Activated CD4-positive, CD25-positive, alpha-beta regulatory T cell (primary cell): ENCODE measurements around the gene TMEM176B.

Experiments
- DNase-seq, 4 experiments: peaks; one replicate each; lab custom pipeline; 2025; lab: John Stamatoyannopoulos, UW

The TMEM176B gene

GRCh38 chr7:150799741-150800580 lies at the start of gene TMEM176B:
Gene TMEM176B (minus strand): TSS chr7:150800364. CDS start chr7:150796569, 3,795 bp downstream.
- DNase-seq = no peak

GRCh38 chr7:150849204-150849775 lies 49.1 kb upstream of the TMEM176B start:
- no peak for DNase-seq

- DNase-seq = no peak
Measured at GRCh38 chr7:150848561-150849115, 48.5 kb upstream of the TMEM176B start.

GRCh38 chr7:150848111-150848510 lies 47.9 kb upstream of the TMEM176B start:
- no peak for DNase-seq

- DNase-seq = no peak
Measured at GRCh38 chr7:150847536-150847935, 47.4 kb upstream of the TMEM176B start.

DNA sequence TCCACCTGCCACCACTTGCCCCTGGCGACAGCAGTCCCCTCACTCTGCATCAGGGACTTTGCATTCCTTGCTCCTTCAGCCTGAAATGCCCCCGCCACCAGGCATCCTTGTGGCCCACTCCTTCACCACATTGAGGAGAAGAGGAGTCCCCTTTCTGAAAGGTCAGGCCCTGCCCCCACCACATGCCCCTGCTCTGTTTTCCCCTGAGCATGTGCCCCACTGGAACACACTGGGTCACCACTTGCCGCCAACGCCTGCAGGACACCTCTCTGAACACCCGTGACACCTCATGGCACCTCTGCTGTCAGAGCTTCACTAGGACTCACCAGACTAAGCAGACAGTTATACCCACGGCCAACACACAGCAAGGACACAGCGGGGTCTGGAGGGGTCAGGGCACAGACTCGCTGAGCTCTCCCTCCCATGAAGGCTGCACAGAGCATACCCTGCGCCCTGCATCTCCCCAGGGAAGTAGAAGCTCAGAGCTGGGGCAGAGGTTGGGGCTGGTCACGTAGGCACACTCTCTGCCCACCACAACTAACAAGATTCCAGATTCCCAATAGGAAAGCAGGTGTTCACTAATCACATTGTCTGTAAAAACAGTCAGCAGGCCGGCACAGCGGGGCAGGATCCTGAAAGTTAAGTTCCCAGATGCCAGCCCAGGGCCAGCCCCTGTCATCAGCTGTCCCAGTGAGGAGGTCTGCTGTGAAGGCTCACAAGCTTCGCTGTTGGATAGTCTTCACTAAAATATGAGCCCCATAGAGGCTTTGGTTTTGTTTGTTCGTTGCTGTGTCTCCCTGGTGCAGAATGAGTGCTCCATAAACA lies 46.3 kb upstream of the TMEM176B start:
- no peak for DNase-seq

GRCh38 chr7:150845421-150845861 lies 45.3 kb upstream of the TMEM176B start:
- DNase-seq = no peak

- DNase-seq = no peak
Measured at GRCh38 chr7:150842716-150843115, 42.6 kb upstream of the TMEM176B start.

- no peak for DNase-seq
Measured at GRCh38 chr7:150842018-150842417, 41.9 kb upstream of the TMEM176B start.

DNA sequence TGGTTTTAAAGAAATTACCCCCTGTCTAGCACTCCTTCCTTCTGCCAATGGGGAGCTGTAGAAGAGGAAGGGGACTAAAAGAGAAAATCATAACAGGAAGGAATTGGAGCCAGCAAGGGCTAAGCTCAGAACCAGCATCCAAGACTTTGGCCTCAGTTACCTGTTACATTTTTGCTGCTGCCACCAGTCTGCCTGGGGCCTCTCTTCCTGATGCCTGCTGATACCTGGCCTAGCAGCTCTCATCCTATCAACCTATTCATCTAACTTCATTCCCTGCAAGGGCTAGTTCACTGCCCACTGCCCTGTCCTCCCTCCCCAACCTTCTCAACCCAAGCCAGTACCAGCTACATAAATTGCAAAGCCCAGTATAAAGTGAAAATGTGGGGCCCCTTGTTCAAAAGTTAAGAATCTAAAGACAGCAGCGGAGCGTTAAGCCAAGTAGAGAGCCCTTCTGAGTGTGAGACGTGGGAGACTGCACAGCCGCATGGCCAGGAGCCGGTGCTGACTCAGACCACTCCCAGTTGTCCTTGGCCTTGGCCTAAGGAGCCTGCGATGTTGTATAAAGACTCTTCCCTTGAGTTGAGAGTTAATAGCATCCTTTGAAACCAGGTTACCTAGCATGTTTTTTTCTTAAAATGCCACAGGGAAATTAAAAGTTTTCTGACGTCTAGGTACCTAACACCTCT lies 38.9 kb upstream of the TMEM176B start:
- DNase-seq = no peak

DNA sequence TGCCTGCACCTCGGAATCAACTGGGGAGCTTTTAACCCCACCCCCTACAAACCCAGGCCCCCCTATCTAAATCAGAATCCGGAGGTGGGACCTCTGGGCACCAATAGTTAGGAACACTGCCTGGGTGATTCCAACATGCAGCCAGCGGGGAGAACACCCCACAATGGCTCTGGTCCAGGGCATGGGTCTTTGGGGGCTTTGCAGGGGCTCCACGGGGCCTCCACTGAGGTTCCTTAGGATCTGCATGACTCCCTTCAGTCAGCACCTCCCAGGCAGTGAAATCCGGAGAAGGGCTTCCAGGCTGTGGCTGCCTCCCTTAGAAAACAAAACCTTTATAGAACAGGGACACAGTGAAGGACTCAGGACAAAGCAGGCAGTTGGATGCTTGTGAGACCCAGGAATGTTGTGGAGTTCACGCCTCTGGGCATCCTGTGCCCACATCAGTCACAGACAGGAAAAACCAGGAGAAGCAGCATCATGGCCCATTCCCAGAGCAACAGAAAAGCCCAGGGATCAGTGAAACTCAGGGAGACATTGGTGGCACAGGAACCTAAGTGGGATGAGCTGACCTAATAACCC lies 35.6 kb upstream of the TMEM176B start:
- no peak for DNase-seq

DNA sequence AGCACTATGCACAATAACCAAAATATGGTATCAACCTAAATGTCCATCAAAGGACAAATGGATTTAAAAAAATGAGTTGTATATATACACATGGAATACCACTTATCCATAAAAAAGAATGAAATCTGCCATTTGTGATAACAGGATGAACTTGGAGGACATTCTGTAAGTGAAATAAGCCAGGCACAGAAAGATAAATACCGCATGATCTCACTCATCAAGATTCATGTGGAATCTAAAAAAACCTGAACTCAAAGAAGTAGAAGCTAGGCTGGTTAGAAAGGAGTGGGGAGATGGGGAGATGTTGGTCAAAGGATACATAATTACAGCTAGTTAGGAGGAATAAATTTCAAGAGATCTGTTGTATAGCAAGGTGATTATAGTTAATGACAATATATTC lies 34.9 kb upstream of the TMEM176B start:
- no peak for DNase-seq

- no peak for DNase-seq
Measured at GRCh38 chr7:150831851-150832250, 31.7 kb upstream of the TMEM176B start.

GRCh38 chr7:150830937-150831336 lies 30.8 kb upstream of the TMEM176B start:
- no peak for DNase-seq

GRCh38 chr7:150829426-150829825 lies 29.3 kb upstream of the TMEM176B start:
- DNase-seq = no peak

GRCh38 chr7:150828384-150828783 lies 28.2 kb upstream of the TMEM176B start:
- DNase-seq = no peak

DNA sequence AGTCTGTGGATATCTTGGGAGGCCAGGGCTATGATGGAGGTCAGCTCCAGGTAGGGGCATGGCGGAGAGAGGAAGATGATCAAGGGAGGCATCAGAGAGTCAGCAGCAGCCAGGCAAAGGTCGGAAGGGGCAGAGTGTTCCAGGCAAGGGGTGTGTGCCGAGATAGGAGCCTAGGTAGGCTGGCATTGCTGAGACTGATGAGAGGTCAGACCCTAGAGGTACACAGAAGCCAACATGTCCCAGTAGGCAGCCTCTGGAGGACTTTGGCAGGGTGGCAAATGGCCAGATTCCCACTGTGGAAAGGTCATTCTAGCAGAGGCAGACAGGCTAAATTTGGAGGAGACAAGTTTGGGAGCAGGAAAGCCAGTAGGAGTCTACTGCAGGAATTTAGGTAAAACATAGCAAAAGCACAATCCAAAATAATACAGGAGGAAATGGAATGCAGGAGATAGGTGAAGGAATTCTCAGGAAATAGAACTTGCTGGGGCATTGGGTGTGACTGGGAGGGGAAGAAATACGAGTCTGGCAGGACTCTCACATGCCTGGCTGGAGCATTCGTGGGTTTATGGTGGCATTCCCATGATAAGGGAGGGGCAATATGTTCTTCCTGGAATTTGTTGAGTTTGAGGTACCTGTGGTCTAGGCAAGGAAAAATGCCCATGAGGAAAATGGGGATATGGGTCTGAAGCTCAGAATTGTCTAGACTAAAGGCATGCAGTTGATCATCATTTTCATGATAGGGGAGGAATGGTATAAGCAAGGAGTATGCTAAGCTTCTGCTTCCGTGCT lies 26.1 kb upstream of the TMEM176B start:
- DNase-seq = no peak

DNA sequence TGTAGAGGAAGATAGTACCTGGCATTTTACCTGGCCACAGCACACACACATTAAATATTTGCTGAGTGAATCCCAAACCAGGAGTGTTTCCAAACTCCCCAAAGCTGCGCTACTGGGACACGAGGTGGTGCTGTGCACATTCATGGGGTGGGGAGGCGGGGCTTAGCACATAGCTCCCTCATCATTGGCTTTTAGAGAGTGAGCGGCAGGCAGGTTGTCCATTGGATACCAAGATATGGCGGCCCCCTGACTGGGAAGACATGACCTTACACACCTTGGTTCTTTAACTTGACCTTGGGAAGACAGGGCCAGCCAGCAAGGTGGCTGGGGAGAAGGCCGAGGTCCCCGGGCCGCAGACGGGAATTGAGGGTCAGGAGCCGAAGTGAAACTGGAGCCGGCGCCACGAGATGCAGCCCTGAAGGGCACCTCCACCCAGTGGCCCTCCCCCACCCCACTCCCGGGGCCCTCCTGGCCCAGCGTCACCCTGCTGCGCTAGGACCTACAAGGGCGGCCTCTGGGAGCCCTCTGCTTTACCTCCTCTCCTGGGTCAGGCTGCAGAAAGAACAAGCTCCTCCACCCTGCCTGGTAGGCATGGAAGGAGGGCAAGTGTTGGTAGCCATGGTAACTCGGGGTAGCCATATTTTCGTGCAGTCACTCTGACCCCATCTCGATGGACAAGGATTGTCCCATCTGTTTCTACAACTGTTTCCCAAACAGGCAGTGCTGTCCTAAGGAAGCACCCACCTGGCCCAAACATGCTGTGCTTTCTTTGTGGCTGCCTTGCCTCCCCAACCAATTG lies 24.4 kb upstream of the TMEM176B start:
- no peak for DNase-seq

GRCh38 chr7:150823484-150824126 lies 23.4 kb upstream of the TMEM176B start:
- DNase-seq = no peak
